8988T (cell line): ENCODE results near the gene SMAD7.

ENCODE experiments used
- DNase-seq: peaks from one replicate; pipeline ENCODE4 v3.0.0; 2011

SMAD7 gene

DNA sequence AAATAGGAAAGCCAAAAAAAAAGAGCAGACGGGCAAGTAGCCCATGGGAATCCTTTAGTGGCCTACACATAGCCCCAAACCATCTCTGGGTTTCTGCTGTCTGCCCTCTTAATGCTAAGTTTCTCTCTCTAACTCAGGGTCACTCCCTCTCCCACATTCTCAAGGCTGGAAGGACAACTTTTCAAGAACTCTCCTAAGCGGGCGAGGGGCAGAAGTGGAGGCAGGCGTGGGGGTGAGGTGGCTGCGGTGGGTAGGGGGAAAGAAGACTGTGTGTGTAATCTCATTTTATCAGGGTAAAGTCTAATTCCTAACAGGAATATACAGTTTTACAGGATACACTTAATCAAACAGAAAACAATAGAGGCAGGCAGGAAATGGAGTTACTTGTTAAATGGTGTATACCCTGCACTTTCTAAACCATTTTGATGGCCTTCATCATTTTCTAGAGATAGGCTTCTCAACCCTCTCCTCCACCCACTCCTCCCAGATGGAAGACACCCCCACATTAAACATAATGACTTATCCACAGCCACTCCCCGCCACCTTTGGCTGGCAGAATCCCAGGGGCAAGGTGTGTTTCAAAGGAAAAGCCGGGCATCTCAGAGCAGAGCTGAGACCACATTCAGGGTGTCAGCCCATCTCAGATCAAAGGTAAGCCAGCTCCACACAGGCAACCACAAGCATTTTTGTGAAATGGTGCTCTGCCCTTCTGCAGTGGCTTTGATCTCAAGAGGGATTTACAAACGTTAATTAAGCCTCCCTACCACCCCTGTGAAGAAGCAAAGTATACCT is 6.8 kb downstream of the SMAD7 start:
- DNase-seq: no peak

DNA sequence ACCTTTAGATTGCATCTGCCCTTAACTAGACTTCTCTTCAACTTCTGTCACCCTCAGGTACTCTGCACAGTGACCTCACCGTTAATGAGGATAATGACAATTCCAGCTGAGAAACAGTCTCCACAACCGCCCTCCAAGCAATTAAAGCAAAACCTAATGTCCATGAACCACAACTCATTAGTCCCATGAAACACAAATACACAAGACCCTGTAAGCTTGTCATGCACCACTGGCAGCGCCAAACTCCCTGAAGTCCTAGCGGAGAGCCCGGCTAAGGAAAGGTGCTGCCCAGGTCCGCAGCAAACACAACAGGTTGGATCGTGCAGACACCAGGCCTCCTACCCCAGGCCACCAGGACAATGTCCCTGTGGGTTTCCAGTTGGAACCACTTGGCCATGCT is 7.4 kb downstream of the SMAD7 start:
- no peak for DNase-seq

DNA sequence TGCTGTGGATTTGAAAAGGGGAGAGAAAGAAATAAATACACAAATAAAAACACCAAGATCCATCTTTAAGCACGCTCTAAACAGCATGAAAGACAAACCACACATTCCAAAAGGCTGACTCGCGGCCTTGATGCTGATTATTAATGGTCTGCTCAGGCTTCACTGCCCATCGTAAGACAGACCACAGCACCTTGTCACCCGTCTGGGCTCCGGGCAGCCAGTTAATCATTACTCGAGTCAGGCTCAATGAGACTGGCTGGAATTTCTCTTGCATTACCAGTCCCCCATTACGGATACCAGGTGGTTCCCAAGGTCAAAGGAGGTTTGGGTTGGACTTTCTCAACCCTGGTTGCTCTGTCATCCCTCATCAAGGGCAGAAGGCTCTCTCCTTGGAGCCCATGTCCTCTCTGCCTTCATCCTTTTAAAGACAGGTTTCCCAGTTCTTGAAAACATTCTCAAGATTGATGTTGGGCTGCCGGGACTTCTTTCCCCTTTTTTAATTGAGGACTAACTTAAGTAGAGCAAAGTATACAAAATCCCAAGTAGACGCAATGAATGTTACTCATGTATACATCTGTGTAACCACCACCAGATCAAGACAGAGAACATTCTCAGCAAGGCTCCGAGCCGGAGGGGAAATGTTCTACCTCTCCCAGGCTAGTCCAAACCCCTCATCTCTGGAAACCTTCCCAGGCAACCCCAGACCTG is 8.1 kb downstream of the SMAD7 start:
- no peak for DNase-seq

DNA sequence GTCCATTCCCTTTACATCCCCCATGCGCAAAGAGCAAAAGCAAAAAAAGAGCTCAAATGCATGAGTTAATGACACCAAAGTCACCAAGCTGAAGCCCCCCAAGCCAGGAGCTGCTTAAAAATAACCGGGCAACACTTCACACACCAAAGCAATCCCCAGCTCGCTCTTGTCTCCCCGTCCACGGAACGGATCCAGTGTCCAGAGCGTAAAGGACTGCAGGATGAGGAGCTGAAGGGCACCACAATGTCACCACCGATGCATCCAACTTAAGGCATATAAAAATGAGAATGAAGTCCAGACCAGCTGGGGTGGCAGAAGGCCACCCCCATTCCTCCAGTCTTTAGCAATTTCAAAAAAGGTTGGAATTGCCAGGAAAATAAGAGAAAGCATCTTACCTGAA is 8.7 kb downstream of the SMAD7 start:
- no peak for DNase-seq

DNA sequence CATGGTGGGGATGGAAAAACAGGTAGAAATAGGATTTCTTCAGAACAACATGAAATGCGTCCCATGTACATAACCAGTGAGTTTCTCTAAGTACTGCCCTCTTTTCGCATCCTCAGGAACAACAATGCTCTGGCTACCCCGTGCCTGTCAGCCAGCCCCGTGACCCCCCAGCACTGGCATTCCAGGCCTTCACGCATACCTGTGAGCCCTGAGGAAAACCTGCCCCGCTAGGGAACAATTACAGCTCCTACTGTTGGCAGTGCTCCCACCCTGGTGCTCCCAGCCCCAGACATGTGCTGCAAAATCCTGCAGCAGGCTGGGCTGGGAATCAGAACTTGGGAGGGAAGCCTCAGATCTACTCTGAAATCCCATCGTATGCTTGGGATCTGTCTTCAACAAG is 9.1 kb downstream of the SMAD7 start:
- no peak for DNase-seq

DNA sequence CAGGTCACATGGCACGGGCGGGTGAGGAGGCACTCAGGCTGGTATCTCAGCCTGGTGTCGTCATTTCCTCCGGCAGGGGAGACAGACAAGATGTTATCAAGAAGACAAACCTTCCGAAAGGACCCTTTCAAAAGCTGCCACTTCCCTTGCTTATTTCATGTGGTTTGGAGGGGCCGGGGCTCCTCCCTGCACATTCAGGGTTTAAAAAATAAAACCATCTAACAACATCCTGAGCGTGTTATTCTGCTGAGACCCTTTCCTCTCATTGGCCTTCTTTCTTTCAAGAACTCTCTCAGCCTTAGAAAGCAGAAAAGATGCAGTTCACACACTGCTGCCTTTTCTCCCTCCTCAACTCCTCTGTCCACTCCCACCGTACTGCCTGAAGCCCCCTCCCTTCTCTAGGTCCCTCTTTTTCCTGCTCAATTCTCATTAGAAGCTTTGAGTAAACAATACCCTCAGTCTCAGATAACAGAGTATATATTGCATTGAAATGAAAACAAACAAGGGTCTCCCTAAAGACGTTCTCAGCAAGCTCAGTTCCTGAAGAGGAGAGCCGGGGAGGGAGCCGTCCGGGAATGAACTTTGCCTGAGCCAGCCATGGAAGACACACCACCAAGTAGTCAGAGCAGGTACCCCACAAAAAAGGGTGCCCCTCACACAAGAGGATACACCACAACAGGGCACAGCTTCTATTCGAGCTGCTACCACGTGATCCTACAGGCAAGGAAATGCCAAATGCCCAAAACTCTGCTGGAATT is 9.7 kb downstream of the SMAD7 start:
- no peak for DNase-seq

DNA sequence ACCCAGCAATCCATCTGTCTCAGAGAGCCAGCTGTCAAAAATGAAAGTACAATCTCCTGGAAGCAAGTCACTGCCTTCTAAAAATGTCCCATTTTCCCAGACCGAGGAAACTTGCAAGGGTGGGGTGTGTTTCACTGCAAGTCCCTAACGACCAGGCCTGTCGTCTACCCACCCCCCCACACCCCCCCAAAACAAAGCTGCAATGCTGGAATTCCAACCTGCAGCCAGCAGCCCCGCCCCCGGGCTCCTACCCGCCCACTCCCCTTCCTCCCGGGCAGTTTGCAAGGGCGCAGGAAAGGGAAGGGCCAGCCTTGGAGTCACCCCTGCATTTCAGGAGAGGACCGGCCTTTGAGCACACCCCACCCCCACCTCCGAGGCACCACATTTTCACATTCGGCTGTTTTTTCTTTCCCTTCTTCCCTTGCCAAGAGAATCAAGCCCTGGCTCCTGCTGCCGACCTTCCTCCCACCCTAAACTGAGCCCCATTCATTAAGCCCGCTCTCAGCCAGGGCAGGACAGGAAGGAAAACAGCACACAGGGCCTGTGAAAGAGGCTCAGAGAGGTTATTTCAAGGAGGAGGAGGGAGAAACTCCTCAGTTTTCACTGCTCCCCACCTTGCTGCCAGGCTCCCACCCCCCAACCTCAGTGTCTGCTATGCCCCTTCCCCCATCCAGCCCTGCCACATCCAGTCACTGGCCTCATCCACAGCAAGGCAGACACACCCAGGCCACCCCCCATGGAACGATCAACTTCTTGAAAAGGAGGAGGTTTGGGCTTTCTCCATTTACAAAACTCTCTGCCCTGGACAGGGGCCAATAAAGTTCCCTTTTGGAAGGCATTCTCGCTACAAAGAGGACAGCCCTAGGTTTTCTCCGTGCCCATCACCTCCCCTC is 11.3 kb downstream of the SMAD7 start:
- DNase-seq: no peak

DNA sequence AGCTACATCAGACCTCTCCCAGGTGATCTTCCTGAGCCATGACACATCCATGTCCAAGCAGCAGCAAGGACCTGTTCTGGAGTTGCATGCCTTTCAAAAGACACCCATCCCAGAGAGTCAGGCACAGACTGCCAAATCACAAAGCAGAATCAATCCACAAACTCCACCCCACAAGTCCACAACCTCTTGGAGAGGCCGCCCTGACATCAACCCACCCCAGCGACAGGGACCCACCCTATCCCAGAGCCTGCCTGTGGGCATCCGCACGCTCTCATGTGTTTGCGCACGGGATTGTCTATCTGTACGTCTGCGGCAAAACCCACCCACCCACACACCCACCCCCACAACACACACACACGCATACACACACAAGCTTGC is 11.9 kb downstream of the SMAD7 start:
- DNase-seq: no peak

DNA sequence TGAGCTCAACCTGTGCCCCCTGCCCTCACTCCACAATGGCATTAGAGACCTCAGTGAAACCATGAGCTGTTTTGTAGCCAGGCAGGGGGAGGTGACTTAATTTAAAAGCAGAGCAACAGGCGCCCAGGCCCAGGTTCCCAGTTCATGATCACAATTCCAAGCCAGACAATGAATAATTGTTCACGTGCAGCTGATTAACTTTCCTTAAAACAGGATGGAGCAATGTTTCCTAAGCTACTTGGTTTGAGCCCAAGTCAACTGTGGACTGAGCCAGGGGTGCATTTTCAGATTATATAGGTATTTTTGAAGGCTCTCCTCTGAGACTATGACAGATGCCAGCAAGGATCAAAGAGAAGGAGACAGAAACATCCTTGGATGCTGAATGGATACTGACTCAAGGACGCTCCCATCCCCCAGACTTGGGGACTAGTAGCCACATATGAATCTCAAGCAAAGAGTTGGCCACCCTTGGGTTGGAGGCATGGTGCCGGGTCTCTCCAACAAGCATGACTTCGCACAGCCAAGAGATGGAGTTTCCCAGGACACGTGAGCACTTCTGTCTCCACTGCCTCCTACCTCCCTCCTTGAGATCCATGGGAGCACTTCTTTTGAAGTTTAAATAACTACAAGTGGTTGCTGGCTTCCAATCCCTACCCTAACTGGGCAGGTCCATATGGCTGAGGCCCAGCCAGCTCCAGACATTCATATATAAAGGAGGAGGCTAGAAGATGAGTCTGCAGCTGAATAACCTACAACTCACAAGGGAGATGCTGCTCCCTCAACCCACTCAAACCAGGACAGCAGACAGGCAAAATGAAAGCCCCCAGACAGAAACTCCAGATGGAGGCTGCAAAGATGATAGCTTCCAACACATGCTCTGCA is 12.7 kb downstream of the SMAD7 start:
- no peak for DNase-seq

DNA sequence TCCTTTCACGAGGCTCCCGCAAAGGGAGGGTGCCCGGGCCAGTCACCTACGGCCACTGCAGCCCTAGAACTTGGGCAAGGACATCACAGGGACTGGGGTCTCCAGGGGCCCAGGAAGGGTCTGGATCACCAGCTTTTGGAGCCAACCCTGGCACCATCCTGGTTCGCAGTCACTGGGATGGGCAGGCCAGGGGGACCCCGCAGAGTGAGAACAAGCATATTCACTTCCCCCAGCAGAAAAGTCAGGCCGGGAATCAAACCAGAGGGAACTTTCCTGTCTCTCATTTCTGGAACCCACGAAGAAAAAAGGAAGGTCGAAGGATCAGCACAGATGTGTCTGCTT is 15.4 kb downstream of the SMAD7 start:
- DNase-seq: no peak

DNA sequence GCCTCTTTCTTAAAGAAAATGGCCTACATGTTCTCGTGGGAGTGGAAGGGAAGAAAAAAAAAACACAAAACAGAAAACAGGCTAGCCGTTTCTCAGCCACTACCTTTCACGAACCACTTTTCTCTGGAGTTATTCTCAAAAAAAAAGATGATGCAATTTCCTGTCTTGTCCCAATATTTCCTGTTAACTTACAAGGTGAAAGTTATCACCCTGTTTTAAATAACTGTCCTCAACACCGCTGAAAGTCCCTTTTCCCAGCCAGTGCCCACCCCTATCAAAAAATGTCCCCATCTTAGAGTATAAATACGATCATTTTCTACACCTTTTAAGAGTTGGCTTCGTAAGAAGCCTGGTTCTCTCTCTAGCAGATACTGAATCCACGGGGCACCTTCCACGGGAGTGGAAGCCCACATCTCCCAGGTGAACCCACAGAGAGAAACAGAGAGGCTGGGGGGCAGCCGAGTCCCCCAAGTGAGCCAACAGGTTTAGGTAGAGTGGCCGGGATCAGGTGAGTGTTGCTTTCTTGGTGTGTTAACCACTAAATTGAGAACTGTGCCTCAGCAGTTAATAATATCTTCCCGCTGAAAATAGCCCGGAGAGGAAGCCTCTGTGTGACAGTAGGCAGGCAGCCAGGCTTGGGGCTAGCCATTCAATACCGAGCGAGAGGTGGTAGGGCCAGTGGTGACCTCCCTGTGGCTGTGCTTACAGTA is 15.9 kb downstream of the SMAD7 start:
- DNase-seq: no peak

DNA sequence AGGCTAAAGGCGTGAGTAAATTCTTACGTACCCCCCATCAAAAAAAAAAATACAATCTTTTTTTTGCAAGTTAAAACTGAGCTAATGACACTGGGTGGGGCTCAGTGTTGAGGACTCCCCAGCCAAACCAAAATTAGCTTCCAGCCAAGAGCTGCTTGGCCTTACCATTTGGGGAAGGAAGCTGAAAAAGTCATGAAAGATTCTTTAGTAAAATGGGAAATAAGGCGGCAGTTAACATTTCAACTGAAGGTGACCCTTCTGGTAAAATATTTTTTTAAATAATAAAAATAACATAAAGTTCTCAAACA is 16.4 kb downstream of the SMAD7 start:
- DNase-seq: no peak

DNA sequence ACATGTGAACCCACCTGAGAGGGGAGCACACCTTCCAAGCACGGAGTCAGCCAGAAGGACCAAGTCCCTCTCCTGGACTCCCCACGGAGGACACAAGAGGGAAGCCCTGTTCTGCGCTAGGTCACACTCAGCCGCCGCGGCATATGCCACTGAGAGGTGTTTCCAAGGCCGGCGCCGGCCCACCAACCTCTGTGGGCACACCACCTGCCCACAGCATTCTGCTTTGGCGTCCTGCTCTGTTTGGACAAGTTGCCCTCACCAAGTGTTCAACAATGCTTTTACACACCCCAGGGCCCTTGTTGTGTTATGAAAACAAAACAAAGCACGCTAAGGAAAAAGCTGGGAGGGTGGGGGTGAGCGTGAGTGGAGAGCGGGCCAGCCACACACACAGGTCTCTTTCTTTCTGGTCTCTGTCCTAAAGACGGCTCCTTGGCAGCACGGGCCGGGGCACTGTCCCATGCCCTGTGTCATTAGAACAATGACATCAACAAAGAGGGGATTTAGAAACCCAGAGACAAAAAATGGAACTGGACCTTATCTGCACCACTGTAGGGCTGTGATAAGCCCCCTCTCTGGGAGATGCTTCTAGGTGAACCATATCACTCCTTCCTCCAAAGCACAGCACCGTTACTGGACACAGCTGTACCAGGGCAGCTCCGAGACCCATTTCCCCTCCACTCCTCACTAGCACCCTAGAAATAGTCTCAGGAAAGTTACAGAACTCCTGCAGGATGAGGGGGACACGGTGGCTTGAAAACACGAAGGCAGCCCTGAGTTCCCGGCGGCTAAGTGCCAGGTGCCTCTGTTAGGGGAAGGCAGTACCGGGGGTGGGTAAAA is 17.0 kb downstream of the SMAD7 start:
- DNase-seq: no peak

DNA sequence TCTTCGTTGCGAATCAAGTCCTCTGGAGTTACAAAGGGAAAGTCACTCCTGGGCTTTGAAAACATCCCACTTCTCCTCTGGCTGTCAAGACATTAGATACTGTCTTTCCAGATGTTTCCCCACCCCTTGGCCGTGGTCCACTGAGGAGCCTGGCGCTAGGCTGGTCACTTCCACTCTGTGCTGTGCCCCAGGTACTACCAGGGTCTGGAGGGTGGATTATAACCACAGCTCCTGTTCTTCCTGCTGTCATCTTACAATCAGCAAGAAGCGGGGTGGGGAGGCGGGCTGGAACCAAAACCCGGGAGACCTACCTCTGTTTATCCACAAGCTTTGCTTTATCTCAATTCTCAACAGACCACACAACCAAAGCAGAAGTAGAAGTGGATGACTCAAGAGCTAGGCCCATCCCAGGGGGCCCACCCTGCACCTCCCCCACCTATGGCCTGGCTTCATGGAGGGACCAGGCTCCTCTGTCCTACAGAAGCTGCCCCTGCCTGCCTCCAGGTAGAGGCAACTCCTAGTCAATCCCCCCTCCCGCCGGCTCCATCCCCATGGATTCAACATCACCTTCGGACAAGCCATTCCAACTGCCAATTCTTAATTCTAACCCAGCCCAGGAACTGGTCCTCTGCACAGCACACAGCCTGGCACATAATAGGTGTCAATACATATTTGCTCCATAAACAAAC is 17.8 kb downstream of the SMAD7 start:
- no peak for DNase-seq

DNA sequence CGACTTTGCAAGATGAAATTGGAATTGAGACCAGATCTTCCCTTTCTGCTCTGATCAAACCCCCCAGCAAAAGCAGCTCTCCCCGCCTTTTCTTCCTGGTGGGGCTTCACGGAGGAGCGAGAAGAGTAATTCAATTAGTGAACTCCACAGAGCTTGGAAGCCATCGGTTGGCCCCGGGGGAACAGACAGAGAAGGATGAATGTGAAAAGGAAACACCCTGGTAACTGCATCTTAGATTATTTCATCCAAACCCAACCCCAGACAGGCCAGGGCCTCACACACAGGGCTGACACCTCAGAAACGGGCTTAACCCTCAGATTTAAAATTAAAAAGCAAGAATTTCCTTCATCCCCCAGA is 18.3 kb downstream of the SMAD7 start:
- no peak for DNase-seq

DNA sequence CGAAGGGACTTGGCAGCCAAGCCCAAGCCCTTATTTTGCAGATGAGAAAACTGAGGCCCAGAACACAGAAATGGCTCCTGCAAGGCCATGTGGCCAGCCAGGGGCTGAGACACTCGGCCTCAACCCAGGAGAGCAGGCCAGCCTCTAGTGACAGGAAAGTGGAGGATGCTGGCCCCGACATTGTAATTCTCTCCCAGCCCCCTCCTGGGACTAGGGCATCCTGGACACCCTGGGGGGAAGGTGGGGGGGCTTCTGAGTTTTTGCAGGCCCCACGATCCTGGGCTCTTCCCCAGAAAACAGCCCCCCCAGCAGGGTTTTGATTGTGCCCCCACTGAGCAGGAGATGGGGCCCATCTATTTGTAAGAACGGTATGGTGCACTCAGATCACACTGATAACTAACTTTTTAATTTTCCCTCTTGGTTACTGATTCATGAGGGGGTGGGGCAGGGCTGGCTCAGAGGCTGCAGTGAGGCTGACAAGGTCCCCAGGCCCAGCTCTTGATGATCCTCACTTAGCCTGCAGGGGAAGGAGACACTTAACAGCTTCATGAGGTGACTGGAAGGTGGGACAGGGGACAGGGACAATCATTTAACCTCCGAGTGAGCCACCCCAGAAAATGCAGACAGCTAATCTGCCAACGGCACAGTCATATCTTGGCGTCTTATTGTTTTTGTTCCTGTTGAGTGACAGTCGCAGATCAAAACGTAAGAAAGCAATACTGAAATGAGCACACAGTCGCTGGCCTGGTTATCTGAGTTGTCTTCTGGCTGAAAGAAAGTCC is 18.9 kb downstream of the SMAD7 start:
- no peak for DNase-seq

DNA sequence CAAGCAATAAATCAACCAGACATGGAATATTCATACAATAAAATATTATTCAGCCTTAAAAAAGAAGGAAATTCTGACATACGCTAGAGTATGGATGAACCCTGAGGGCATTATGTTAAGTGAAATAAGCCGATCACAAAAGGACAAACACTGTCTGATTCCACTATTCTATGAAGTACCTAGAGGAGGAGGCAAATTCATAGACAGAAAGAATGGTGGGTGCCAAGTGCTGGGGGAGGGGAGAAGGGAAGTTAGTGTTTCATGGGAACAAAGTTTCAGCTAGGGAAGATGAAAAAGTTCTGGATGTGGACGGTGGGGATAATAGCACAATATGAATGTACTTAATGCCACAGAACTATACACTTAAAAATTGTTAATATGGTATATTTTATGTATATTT is 19.8 kb downstream of the SMAD7 start:
- no peak for DNase-seq

DNA sequence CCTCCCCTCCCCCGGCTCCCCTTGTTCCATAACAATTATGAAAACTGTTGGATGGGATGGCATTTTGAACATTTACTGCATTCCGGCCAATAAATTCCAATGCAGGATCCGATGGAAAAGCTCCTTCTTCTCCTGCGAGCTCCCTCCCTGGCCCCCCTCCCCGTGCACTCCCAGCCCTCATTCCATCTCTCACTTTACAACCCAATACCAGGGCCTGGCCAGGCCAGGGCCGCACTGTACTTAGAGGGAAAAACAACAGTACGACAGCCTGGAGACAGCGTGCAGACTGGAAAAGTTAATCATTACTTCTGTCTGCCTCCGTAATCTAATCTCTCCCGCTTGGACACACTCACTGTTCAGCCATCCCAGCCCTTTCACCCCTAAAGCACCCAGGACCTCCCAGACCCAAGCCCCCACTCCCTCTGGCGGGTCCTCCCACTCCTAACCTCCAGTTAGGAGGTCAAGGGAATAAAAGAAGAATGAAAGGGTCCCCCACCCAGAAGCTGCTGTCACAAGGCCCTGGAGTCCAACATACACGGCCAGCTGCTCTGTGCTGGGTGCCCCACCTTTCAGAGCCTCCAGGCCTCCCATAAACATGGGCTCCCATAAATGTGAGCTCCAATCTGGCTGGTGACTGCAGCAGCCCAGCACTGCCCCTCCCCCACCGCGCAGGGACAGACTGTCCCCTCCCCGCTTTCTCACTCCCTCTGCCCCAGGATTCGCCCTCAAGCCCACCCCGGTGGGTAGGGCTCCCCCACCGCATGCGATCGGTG is 20.6 kb downstream of the SMAD7 start:
- DNase-seq: no peak
